DMS153 treated with DMSO at 0.1 percent for 48 hours (cell line): ENCODE measurements around the gene CD72.
"Not testable (repeated sequence)": the region's sequence is repeated elsewhere in the genome, so short reads cannot be mapped to it uniquely, and the experiment has no call there.

Experiments used
- DNase-seq: peaks from one replicate; lab custom pipeline; 2025; ENCODE audit not compliant: unreplicated experiment; lab: John Stamatoyannopoulos, UW

The CD72 gene

DNA sequence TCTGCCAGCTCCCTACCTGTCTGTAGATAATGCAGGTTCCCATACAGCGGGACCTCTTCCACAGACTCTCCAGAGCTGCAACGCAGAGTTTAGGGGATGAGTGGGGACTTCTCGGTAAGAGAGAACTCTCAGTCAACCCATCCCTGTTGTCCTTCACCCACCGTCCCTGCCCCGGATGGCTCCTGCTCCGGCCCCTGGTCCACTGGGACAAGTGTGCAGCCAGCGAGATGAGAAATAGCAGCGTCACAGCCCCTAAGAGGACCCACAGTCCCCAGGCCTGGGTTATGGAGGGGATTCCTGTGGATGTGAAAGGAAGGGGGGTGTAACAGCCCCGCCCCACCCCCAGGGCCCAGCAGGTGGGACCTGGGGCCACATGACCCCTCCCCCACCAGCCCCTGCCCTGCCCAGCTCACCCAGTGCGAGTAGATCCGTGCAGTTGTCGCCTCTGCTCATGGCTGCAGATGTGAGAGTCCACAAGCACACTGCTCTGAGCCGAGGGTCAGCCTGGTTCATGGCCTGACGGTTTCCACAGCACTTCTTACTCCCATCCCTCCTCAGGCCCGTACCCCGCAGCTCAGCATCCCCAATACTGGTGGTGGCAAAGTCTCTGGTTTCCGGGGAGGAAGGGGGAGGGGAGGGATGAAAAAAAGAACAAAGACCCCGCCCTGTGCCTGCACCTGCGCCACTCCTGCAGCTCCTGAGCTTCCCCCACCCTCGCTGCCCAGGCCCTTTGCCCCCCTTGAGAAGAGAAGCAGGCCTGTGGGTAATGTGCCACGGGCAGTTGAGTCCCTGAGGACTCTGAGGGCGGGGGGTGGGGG is 32.3 kb upstream of the CD72 start, which contains the start of gene SIT1:
SIT1 (minus strand) TSS at position 591 of the 818 bp plus-strand sequence; CDS start at position 513, 78 bp downstream.
- no peak for DNase-seq

GRCh38 chr9:35649431-35650340 is 31.5 kb upstream of the CD72 start:
- no peak for DNase-seq

DNA sequence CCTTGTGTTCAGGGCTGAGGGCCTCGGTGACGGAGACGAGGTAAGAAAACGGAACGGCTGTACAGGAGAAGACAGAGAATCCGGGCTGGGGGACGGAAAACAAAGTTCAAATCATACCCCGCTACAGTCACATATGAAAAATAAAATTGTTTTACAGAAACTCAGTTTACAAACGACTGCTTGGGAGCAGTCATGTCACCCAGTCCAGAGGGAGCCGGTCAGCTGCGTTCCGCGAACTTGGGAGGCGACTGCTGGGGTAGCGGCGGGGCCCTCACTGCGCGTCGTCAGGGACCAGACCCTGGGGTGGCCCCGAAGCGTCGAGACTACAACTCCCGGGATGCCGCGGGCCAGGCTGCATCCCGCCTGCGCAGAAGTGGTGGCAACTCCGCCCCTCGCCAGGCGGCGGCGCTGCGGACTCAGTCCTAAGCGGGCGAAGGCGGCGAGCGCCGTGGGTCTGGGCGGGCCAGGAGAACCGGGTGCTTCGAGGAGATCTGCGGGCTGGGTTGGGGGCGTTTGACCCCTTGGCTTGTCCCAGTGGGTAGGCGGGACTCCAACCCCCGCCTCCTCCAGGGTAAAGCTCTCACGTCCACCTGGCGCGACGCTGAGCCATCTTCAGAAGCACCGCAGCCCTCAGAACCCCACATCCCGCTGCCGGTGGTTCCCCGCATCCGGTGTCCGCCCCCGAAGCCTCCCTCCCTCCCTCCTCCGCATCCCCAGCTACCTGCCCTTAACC is 28.5 kb upstream of the CD72 start:
- peak; percentile 89 for DNase-seq

DNA sequence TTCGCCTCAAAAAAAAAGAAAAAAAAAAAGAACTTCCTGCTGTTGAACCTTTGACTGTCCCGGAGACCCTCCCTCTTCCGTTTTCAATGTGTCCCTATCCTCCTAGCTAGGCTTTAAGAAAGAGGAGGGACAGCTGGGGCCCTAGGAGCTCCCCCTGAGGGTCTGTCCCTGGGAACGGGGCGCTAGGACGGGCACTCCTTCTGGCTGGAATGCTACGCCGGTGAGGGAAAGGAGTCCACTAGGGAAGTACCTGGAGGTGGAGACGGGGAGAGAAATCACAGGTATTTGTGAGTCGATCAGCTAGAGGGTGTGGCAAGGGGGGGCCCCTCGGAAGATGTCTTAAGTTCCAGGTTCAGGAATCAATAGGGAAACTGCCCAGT is 27.9 kb upstream of the CD72 start:
- DNase-seq: peak; percentile 44

DNA sequence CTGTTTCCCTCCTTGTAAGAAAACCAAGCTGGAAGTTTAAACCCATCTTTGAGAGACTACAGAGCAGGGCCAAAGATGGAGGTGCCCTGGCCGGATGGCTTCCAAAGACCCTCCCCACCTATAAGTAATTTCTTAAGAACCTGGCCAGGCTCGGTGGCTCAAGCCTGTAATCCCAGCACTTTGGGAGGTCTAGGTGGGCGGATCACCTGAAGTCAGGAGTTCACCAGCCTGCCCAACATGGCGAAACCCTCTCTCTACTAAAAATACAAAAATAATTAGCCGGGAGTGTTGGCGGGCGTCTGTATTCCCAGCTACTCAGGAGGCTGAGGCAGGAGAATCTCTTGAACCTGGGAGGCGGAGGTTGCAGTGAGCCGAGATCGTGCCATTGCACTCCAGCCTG is 27.5 kb upstream of the CD72 start:
- DNase-seq: not testable (repeated sequence)

DNA sequence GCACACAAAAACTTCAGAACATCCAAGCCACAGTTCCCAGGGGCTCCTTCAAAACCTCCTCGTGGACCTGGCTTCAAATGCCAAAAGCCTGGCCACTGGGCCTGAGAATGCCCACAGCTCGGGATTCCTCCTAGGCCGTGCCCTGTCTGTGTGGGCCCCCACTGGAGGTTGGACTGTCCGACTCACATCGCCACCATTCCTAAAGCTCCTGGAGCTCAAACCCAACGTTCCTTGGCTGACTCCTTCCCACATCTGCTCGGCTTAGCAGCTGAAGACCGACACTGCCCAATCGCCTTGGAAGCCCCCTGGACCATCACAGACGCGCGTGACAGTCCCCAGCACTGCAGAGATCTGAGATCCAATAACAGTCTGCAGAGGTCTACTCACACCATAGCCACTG is 24.8 kb upstream of the CD72 start:
- no peak for DNase-seq

GRCh38 chr9:35641478-35641877 is 23.3 kb upstream of the CD72 start:
- DNase-seq: not testable (repeated sequence)

GRCh38 chr9:35640431-35640830 is 22.2 kb upstream of the CD72 start:
- not testable (repeated sequence) for DNase-seq

DNA sequence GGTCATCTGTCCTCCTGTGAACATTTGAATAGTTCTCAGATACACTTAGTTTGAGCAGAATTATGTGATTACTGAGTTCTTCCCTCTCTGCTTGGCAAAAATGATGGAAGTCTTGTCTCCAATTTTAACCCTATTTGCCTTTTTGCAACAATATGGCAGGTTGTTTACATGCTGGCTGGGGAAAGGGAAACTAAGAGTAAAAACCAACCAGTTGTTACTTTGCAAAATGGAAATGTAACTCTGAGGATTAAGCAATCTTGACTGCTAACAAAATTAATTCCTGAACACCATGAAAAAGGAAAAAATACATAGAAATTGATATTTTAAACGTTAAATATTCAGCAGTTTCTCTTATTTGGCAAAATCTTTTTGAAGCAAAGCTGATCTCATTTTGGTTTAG is 21.4 kb upstream of the CD72 start:
- DNase-seq: no peak

- not testable (repeated sequence) for DNase-seq
These were observed 21.0 kb upstream of the CD72 start for GRCh38 chr9:35639225-35639624.

DNA sequence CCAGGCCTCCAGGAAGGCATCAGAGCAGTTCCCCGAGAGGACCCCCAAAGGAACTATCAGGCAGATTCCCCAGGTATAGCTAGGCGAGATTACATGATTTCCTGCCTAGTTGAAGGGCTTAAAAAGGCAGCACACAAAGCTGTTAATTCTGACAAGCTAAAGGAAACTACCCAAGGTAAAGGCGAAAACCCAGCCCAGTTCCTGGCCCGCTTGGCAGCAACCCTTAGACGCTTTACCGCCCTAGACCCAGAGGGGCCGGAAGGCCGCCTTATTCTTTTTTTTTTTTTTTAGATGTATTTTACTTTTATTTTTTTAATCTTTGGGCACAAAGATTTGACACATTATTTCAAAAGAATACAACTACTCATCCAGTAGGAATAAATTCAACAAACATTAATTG is 20.5 kb upstream of the CD72 start:
- DNase-seq: not testable (repeated sequence)

DNA sequence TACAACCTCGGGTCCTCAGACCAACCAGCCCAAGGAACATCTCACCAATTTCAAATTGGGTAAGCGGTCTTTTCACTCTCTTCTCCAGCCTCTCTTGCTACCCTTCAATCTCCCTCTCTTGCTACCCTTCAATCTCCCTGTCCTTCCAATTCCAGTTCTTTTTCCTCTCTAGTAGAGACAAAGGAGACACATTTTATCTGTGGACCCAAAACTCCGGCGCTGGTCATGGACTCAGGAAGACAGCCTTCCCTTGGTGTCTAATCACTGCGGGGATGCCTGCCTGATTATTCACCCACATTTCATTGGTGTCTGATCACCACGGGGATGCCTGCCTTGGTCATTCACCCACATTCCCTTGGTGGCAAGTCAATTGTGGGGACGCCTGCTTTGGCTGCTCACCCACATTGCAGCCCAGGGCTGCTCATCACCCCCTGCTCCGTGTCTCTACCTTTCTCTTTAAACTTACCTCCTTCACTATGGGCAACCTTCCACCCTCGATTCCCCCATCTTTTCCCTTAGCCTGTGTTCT is 19.3 kb upstream of the CD72 start:
- DNase-seq: not testable (repeated sequence)

DNA sequence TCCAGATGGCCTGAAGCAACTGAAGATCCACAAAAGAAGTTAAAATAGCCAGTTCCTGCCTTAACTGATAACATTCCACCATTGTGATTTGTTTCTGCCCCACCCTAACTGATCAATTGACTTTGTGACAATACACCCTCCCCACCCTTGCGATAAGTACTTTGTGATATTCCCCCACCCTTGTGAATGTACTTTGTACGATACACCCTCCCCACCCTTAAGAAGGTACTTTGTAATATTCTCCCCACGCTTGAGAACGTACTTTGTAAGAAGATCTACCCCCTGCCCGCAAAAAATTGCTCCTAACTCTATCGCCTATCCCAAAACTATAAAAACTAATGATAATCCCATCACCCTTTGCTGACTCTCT is 18.6 kb upstream of the CD72 start:
- not testable (repeated sequence) for DNase-seq

GRCh38 chr9:35636135-35636876 is 18.1 kb upstream of the CD72 start:
- DNase-seq: no peak

- no peak for DNase-seq
These were observed 17.5 kb upstream of the CD72 start for GRCh38 chr9:35635730-35636129.

- no peak for DNase-seq
These were observed 11.4 kb upstream of the CD72 start for GRCh38 chr9:35629597-35629996.

GRCh38 chr9:35628389-35628991 is 10.3 kb upstream of the CD72 start:
- no peak for DNase-seq

DNA sequence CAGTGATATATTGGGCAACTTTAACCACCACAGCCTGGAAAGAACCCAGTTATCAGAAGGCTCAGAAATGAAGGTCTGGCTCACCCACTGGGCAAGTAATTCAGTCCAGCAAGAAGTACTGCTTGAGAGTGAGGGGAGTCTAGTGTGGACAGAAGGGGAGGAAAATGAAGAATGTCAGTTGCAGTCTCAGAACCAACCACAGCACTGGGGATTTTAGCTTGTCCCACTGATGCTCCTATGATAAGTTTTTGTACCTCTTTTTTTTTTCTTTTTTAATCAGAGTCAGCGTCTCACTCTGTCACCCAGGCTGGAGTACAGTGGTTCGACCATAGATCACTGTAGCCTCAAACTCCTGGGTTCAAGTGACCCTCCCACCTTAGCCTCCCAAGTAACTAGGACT is 9.4 kb upstream of the CD72 start:
- no peak for DNase-seq

DNA sequence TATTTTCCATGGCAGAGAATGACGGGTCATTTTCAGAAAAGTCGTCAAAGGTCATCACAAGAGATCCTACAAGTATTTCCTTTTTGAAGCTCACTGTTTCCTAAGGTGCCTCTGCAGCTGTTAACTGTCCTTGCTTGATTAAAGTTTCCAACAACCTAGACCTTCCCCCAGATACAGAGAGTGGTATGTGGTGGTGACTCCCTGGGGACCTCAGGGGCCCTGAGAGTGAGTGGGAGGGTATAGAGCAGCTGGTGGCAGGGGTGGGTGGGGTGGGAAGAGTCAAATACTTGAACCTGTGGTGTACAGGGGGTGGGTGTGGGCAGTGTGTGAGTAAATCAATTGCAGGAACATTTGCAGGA is 1.6 kb upstream of the CD72 start:
- no peak for DNase-seq
